ENCODE data around the gene CHST11. TPM values are rescaled to one million over a fixed set of nuclear protein-coding genes. Genes with fewer than 3 reads are reported as not detected.
A peak's percentile ranks its signal among the peaks of the same experiment; 100 is the strongest.

Gene CHST11
- total and polyA plus RNA-seq, 10 of the 15 experiments (the other 5 are each of a cell fraction or from before 2014, with no cell fraction given) = 1.9 to 38.1 (median 17.2) TPM

DNA sequence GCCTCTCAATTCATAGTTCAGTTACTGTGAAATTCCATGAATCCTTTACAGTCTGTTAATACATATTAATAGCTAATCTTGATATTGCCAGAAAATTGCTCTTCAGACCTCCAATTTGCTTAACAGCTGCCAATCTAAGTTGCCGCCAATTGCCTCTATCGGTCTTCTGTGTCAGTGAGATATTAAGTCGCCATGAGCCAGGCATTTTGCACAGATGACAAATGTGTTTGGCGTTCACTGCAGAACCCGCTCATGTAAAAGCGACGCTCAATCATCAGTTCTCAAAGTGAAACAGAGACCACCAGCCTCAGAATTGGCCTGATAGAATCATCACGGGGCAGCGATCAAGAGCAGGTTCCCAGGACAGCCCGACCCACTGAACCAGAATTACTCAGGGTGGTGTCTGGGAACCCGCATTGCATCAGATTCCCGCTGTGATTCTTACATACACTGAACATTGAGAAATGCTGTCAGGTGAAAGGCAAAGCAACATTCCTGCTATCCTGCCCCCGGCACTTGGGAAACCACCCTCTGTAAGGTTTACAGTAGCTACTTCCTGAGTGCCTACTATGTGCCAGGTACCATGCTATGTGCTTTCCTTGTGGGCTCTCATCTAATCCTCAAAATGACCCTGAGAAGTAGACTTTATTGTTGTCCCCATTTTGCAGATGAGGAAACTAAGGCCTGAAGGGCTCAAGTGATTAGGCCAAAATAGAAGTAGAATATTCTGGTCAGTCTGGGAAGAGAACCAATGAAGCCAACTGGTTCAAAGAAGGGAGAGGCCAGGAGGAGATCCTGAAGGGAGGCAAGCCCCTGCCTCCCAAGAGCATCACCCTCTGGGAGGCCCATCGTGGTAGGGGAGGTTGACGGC, 285.0 kb downstream of the CHST11 start:
- WGBS (ENCODE audit: insufficient coverage, insufficient replicate concordance, low lambda C conversion rate, missing lambda C conversion rate) = 98% methylated on average over 15 of the region's 15 CpGs
- SMC1A ChIA-PET (ENCODE audit: uncharacterized antibody, unreplicated experiment) = interaction anchor here (0.7 to 3.4 kb wide), 14 partner anchors 9 to 362 kb away, joined by 3 to 21 read pairs (median 5); no protein-coding TSS in a partner anchor

More for the DNA sequence above, 285.0 kb downstream of the CHST11 start:
- Histone ChIP-seq H3K4me3 (no peak overlapping the region; the same call in 1 of the 2 replicates), H3K27ac (ENCODE audit: control insufficient read depth, insufficient read depth) (peak overlapping the region; percentile 60), H4K20me1 (ENCODE audit: control insufficient read depth, insufficient read depth) (no peaks in the 10 kb centered on the region), H3K36me3 (ENCODE audit: control insufficient read depth in 2 of 2, insufficient read depth in 2 of 2, low read length in 1 of 2) (peaks cover 0 to 4% of the 10 kb centered on the region in 2 experiments; a peak in 2 of 4 replicates), H3K4me1 (ENCODE audit: control insufficient read depth, insufficient read depth, low read length) (peaks cover 62% of the 10 kb centered on the region), H3K9me3 (replicated peaks; ENCODE audit: control insufficient read depth, insufficient read depth, low read length) (no peaks in the 10 kb centered on the region; the same call in 1 of the 3 replicates), H3K27me3 (replicated peaks in 1 of 2; ENCODE audit: control insufficient read depth in 2 of 2, insufficient read depth in 2 of 2, low read length in 1 of 2) (no peaks in the 10 kb centered on the region), H3K4me2 (ENCODE audit: control insufficient read depth, insufficient read depth) (peak overlapping the region; percentile 68), H2AFZ (ENCODE audit: control insufficient read depth, low read depth, low read length) (no peak overlapping the region), H3K9ac (ENCODE audit: control insufficient read depth, insufficient read depth, low read length) (no peak overlapping the region; the same call in 1 of the 2 replicates), H3K79me2 (ENCODE audit: control insufficient read depth, insufficient read depth, low read length) (peaks cover 16% of the 10 kb centered on the region)
- DNase-seq (ENCODE audit: low read depth, low spot score) (no peak), ATAC-seq (no peak), FAIRE-seq (no peak)
- in situ Hi-C loops (cut with MboI) (no loop called here), intact Hi-C loops (cut with micrococcal nuclease; ENCODE audit: unreplicated experiment) (loop anchor here (5.0 kb wide), 1 partner anchor 311 kb away; no protein-coding TSS in a partner anchor)
- ChIA-PET RAD21 (ENCODE audit: unreplicated experiment) (interaction anchor here (0.8 to 2.5 kb wide), 6 partner anchors 22 to 360 kb away, joined by 3 to 10 read pairs (median 4); no protein-coding TSS in a partner anchor), POLR2A (interaction anchor here (0.5 kb wide), 1 partner anchor 8 kb away, joined by 7 read pairs; no protein-coding TSS in a partner anchor), CTCF (interaction anchor here (0.7 to 0.9 kb wide), 2 partner anchors 9 to 283 kb away, joined by 3 read pairs; no protein-coding TSS in a partner anchor)
- no TSS peak for BruUV-seq (replicated peaks)
- TF ChIP-seq PAX5 (IDR thresholded peaks at IDR 0.05; ENCODE audit: borderline replicate concordance, low read depth, low read length) = no peak
- TF ChIP-seq, protein P1, sequence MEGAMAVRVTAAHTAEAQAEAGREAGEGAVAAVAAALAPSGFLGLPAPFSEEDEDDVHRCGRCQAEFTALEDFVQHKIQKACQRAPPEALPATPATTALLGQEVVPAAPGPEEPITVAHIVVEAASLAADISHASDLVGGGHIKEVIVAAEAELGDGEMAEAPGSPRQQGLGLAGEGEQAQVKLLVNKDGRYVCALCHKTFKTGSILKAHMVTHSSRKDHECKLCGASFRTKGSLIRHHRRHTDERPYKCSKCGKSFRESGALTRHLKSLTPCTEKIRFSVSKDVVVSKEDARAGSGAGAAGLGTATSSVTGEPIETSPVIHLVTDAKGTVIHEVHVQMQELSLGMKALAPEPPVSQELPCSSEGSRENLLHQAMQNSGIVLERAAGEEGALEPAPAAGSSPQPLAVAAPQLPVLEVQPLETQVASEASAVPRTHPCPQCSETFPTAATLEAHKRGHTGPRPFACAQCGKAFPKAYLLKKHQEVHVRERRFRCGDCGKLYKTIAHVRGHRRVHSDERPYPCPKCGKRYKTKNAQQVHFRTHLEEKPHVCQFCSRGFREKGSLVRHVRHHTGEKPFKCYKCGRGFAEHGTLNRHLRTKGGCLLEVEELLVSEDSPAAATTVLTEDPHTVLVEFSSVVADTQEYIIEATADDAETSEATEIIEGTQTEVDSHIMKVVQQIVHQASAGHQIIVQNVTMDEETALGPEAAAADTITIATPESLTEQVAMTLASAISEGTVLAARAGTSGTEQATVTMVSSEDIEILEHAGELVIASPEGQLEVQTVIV (IDR thresholded peaks at IDR 0.05; ENCODE audit: borderline replicate concordance, partially characterized antibody) = no peak
- no peak for TF ChIP-seq PML (IDR thresholded peaks at IDR 0.05; ENCODE audit: low read length)
- TF ChIP-seq FOS (IDR thresholded peaks at IDR 0.05; ENCODE audit: borderline replicate concordance, extremely low read depth, insufficient read length) = no peak
- no peak for TF ChIP-seq CHD4 (IDR thresholded peaks at IDR 0.05)
- no peak for TF ChIP-seq TCF3 (IDR thresholded peaks at IDR 0.05; ENCODE audit: borderline replicate concordance, insufficient read depth, low read depth, low read length)
- no peak for TF ChIP-seq ZNF24 (IDR thresholded peaks at IDR 0.05)
- no peak for TF ChIP-seq GABPA (IDR thresholded peaks at IDR 0.05; ENCODE audit: low read depth)
- no peak for TF ChIP-seq NR2C1 (IDR thresholded peaks at IDR 0.05)
- TF ChIP-seq CBX5 (IDR thresholded peaks at IDR 0.05; ENCODE audit: low read depth) = no peak
- TF ChIP-seq, protein P2, sequence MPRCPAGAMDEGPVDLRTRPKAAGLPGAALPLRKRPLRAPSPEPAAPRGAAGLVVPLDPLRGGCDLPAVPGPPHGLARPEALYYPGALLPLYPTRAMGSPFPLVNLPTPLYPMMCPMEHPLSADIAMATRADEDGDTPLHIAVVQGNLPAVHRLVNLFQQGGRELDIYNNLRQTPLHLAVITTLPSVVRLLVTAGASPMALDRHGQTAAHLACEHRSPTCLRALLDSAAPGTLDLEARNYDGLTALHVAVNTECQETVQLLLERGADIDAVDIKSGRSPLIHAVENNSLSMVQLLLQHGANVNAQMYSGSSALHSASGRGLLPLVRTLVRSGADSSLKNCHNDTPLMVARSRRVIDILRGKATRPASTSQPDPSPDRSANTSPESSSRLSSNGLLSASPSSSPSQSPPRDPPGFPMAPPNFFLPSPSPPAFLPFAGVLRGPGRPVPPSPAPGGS (IDR thresholded peaks at IDR 0.05; ENCODE audit: borderline replicate concordance, insufficient read depth, low read depth, low read length, poor library complexity, severe bottlenecking) = peak; percentile 89
- TF ChIP-seq, protein P3, sequence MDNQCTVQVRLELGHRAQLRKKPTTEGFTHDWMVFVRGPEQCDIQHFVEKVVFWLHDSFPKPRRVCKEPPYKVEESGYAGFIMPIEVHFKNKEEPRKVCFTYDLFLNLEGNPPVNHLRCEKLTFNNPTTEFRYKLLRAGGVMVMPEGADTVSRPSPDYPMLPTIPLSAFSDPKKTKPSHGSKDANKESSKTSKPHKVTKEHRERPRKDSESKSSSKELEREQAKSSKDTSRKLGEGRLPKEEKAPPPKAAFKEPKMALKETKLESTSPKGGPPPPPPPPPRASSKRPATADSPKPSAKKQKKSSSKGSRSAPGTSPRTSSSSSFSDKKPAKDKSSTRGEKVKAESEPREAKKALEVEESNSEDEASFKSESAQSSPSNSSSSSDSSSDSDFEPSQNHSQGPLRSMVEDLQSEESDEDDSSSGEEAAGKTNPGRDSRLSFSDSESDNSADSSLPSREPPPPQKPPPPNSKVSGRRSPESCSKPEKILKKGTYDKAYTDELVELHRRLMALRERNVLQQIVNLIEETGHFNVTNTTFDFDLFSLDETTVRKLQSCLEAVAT (IDR thresholded peaks at IDR 0.05) = 0 out of 2 replicates have a peak, but pooled peaks have one; percentile 20
